ENCODE results near the gene STAMBPL1. TPM values are rescaled to one million over a fixed set of nuclear protein-coding genes. Genes with fewer than 3 reads are reported as not detected.

The STAMBPL1 gene
- total and polyA plus RNA-seq, 2 experiments from 2014 or later: 4.5 to 20.0 TPM

DNA sequence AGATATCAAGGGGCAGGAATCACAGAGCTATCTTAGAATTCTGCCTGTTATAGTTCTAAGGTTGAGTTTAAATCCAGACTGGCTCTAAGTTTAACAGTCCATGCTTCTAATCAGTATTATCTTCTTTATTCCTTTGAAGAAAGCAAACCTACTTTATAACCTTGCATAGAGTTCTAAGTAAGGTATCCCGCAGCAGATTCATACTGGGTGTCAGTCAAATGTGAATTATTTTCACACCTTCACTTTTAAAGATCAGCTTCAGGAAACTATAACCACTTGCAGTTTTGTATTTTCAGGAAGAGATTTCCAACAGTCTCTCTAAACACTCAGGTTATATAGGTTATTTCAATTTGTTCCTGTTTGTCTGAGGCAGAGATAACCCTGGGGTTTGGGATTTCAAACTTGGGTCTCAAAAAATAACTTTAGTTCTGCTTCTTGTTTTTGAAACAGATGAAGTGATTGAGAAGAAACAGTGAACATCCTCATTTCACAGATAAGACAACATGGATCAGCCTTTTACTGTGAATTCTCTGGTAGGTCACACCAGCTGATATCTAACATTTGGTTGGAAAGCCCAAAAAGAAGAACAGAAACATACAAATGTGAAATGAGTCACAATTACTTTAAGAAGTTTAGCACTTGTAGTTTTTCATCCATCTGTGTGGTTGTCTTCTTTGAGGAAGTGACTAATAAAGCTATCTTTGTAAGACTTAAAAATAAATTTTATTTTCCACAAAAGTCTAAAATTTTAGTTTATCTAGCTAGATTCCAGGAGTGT lies 21.4 kb downstream of the STAMBPL1 start:
- Histone ChIP-seq H3K27ac (peak overlapping the region; percentile 35), H4K20me1 (ENCODE audit: insufficient read depth, poor library complexity, severe bottlenecking) (no peaks in the 10 kb centered on the region), H3K4me2 (no peak overlapping the region), H3K9me2 (replicated peaks; ENCODE audit: insufficient read depth) (no peaks in the 10 kb centered on the region), H3K4me3 (no peak overlapping the region), H3K79me2 (peaks cover 9% of the 10 kb centered on the region), H3K27me3 (no peaks in the 10 kb centered on the region), H3K9me3 (ENCODE audit: low read depth) (no peaks in the 10 kb centered on the region), H2AFZ (no peak overlapping the region), H3K4me1 (ENCODE audit: insufficient read depth) (peaks cover 32% of the 10 kb centered on the region), H3K36me3 (replicated peaks; ENCODE audit: insufficient read depth, low read depth) (no peaks in the 10 kb centered on the region)
- WGBS (ENCODE audit: low lambda C conversion rate, missing lambda C conversion rate): 78% methylated on average over 1 of the region's 1 CpG
- no peak for DNase-seq (ENCODE audit: low spot score)
- TF ChIP-seq EZH2phosphoT487 (IDR thresholded peaks at IDR 0.05; ENCODE audit: low read depth, severe bottlenecking, unreplicated experiment) (no peak), EZH2 (IDR thresholded peaks at IDR 0.05; ENCODE audit: borderline replicate concordance) (no peak)
- TF ChIP-seq, protein P1, sequence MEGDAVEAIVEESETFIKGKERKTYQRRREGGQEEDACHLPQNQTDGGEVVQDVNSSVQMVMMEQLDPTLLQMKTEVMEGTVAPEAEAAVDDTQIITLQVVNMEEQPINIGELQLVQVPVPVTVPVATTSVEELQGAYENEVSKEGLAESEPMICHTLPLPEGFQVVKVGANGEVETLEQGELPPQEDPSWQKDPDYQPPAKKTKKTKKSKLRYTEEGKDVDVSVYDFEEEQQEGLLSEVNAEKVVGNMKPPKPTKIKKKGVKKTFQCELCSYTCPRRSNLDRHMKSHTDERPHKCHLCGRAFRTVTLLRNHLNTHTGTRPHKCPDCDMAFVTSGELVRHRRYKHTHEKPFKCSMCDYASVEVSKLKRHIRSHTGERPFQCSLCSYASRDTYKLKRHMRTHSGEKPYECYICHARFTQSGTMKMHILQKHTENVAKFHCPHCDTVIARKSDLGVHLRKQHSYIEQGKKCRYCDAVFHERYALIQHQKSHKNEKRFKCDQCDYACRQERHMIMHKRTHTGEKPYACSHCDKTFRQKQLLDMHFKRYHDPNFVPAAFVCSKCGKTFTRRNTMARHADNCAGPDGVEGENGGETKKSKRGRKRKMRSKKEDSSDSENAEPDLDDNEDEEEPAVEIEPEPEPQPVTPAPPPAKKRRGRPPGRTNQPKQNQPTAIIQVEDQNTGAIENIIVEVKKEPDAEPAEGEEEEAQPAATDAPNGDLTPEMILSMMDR (IDR thresholded peaks at IDR 0.05; ENCODE audit: poor library complexity): no peak

DNA sequence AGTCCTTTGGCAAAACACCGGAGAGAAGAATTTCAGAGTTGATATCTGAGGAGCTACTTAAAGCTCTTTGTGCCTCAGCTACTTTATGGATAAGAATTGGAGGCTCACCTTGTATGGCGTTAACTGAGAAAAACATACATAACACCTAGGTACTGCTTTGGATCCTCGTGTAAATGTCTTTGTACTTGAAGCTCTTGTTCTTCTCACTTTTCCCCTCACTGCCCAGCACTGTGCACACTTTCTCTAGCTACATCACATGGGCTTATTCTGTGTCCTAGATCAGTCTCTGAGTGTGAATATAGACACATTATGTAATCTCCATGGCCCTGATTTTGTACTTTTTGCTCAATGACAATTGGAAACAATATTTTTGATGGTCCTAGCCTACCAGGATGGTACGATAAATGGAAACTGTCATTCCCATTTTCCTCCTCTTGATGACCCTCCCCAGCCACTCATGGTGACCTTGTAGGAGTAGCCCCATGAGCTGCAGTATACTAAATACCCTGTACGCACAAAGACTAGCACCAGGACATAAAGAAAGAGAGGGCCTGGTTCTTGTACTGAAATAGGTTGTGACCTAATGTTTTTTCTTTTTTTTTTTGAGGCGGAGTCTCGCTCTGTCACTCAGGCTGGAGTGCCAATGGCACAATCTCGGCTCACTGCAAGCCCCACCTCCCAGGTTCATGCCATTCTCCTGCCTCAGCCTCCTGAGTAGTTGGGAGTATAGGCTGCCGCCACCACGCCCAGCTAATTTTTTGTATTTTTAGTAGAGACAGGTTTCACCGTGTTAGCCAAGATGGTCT lies 22.1 kb downstream of the STAMBPL1 start:
- TF ChIP-seq EZH2phosphoT487 (IDR thresholded peaks at IDR 0.05; ENCODE audit: low read depth, severe bottlenecking, unreplicated experiment) (no peak), EZH2 (IDR thresholded peaks at IDR 0.05; ENCODE audit: borderline replicate concordance) (no peak)
- TF ChIP-seq, protein P1 (IDR thresholded peaks at IDR 0.05; ENCODE audit: poor library complexity): no peak
- H4K20me1 ChIP-seq (ENCODE audit: insufficient read depth, poor library complexity, severe bottlenecking): no peaks in the 10 kb centered on the region
- H3K4me3 ChIP-seq: no peak overlapping the region
- H3K27ac ChIP-seq: peak overlapping the region; percentile 76
- no peak overlapping the region for H2AFZ ChIP-seq
- H3K4me2 ChIP-seq: no peak overlapping the region
- no peaks in the 10 kb centered on the region for H3K27me3 ChIP-seq
- no peaks in the 10 kb centered on the region for H3K9me3 ChIP-seq (ENCODE audit: low read depth)
- WGBS (ENCODE audit: low lambda C conversion rate, missing lambda C conversion rate): 97% methylated on average over 11 of the region's 11 CpGs
- peaks cover 24% of the 10 kb centered on the region for H3K4me1 ChIP-seq (ENCODE audit: insufficient read depth)
- H3K36me3 ChIP-seq (replicated peaks; ENCODE audit: insufficient read depth, low read depth): no peaks in the 10 kb centered on the region
- DNase-seq (ENCODE audit: low spot score): no peak
- no peaks in the 10 kb centered on the region for H3K9me2 ChIP-seq (replicated peaks; ENCODE audit: insufficient read depth)
- peaks cover 9% of the 10 kb centered on the region for H3K79me2 ChIP-seq

DNA sequence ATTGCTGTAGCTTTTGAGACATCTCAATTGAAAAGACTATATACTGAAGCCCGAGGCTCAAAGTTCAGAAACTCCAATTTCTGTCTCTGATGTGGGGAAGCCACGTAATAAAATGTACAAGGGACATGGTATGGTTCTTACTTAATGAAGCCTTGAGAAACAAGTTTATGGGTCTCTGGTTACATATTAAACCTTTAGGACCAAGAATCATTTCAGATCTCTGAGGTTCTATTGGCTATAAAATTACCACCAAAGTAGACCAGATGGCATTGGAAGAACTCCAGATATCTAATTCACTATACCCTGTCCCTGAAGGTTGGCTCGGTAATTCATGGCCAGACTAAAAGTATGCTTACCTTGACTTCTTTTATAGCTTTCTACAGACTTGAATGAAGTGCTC lies 23.7 kb downstream of the STAMBPL1 start:
- Histone ChIP-seq H3K36me3 (replicated peaks; ENCODE audit: insufficient read depth, low read depth) (no peaks in the 10 kb centered on the region), H2AFZ (no peak overlapping the region), H3K27me3 (no peaks in the 10 kb centered on the region), H4K20me1 (ENCODE audit: insufficient read depth, poor library complexity, severe bottlenecking) (no peaks in the 10 kb centered on the region), H3K9me3 (ENCODE audit: low read depth) (no peaks in the 10 kb centered on the region), H3K4me1 (ENCODE audit: insufficient read depth) (peaks cover 15% of the 10 kb centered on the region), H3K4me2 (peak overlapping the region; percentile 9), H3K79me2 (peaks cover 9% of the 10 kb centered on the region), H3K9me2 (replicated peaks; ENCODE audit: insufficient read depth) (no peaks in the 10 kb centered on the region), H3K27ac (peak overlapping the region; percentile 76), H3K4me3 (no peak overlapping the region)
- TF ChIP-seq EZH2 (IDR thresholded peaks at IDR 0.05; ENCODE audit: borderline replicate concordance) (no peak), EZH2phosphoT487 (IDR thresholded peaks at IDR 0.05; ENCODE audit: low read depth, severe bottlenecking, unreplicated experiment) (no peak)
- TF ChIP-seq, protein P1 (IDR thresholded peaks at IDR 0.05; ENCODE audit: poor library complexity): no peak
- 40% methylated on average over 3 of the region's 3 CpGs for WGBS (ENCODE audit: low lambda C conversion rate, missing lambda C conversion rate)
- peak; percentile 31 for DNase-seq (ENCODE audit: low spot score)
